Inflammatory macrophage (primary cell): Measurements from ENCODE around the gene NOTO.

Source experiments
- DNase-seq, 2 donors: peaks; one replicate each; pipeline ENCODE4 v3.0.0-alpha.2; 2020 to 2022

The NOTO gene

DNA sequence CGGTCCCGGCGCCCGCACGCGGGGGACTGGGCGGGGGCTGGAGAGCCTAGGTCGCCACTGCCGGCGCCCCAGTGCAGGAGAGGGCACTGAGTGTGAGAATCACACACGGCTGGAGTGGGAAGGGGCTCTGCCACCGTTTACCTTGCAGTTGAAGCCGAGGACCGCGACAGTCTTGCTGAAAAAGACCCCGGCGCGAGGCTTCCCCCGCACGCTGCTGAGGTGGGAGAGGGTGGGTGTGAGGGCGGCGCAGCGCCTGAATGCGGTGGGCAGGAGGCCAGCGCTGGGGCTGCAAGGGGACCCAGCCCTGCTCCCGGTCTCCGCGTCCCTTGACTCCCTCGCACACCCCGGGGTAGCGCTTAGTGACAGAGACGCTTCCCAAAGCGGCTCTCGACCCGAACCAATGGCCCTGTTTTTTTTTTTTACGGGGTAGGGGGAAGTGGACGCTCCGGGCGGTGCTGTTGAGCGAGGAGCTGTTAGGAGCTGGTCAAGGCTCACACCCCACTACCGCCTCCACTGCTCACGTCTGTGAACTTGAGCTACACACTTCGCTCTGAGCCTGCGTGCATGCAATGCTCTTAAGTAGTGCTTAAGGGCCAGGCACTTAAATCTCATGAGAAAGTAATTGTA, 794 bp downstream of the NOTO start:
- DNase-seq: peak in 1 of 2 donors; percentile 8

DNA sequence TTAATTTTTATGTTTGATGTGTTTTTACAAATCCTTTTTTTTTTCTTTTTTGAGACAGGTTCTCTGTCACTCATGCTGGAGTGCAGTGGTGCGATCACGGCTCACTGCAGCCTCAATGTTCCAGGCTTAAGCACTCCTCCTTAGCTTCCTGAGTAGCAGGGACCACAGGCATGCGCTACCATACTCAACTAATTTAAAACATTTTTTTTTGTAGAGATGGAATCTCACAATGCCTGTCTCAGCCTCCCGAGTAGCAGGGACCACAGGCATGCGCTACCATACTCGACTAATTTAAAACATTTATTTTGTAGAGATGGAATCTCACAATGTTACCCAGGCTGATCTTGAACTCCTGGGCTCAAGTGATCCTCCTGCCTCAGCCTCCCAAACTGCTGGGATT, 3.2 kb downstream of the NOTO start:
- no peak for DNase-seq

DNA sequence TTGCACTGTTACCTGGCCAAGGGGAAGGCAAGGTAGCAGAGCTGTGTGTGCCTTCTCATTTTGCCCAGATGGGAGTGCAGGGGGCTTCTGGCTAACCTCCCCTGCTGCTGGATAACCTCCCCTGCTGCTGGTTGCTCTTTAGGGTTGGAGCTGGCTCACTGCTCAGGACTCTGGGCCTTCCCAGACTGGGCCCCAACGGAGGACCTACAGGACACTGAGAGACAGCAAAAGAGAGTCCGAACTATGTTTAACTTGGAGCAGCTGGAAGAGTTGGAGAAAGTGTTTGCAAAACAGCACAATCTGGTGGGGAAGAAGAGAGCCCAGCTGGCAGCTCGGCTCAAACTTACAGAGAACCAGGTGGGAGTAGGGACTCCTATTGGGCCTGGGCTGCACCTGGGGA, 5.9 kb downstream of the NOTO start:
- DNase-seq: no peak

GRCh38 chr2:73210019-73210418, 7.6 kb downstream of the NOTO start:
- DNase-seq: no peak

GRCh38 chr2:73210696-73211095, 8.3 kb downstream of the NOTO start:
- no peak for DNase-seq

- no peak for DNase-seq
These were observed 9.7 kb downstream of the NOTO start for GRCh38 chr2:73212098-73212447.

- peak; percentile 63 to 71 for DNase-seq
These were observed 10.2 kb downstream of the NOTO start for GRCh38 chr2:73212448-73213176.

DNA sequence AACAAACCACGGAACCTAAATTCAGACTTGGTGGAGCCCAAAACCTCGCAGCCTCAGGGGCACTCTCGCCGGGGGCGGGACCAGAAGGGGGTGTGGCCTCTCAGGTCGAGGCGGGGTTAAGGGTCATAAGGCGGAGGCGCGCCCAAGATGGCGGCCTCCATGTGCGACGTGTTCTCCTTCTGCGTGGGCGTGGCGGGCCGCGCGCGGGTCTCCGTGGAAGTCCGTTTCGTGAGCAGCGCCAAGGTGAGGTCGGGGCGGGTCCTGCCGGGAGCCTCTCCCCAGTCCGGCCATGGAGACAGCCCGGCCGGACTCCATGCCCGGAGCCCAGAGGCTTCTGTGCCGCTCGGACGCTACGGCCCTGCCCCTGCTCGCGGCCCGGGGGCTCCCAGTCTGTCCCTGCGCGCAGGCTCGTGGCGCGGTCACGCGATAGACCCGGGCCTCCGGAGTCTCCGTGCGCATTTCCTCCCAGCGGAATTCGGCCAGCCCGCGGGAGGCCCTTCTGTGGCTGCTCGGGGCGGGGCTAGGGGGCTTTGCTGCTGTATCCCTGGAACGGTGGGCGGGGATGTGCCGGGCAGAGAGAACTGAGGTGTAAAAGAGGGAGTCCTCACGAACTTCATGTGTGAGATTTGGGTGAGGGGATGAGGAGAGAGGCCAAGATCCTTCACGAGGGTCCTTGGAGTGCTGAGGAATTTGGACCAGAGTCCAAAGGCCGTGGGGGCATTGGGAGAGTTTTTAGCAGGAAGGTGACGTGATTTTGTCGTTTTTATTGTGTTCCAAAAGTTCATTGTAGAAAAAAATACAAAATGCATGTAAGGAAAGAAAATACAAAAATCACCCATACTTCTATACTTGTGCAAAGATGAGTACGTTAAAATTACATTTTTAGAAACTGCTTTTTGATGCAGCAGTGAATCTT, 12.0 kb downstream of the NOTO start, which contains the start of gene SMYD5:
TSS of gene SMYD5 (plus strand) at position 126 of the 916 bp plus-strand sequence. CDS start at position 148, 22 bp downstream.
- DNase-seq: peak; percentile 89 to 91

GRCh38 chr2:73215254-73215653, 12.9 kb downstream of the NOTO start:
- DNase-seq: no peak

DNA sequence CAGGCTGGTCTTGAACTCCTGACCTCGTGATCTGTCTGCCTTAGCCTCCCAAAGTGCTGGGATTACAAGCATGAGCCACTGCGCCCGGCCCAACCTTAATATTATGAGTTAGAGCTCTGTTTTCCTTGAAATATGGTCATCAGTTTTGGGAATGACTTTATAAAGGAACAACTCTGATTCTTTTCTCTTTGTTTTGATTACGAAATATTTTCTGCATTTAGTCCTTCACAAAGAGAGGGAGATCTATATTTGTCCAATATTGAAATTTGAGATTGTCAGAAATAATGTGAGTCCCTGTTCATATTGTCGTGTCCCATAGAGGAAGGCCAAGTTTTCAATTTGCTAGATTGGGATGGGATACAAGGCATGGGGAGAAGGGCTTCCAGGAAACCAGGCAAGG, 14.8 kb downstream of the NOTO start:
- no peak for DNase-seq

DNA sequence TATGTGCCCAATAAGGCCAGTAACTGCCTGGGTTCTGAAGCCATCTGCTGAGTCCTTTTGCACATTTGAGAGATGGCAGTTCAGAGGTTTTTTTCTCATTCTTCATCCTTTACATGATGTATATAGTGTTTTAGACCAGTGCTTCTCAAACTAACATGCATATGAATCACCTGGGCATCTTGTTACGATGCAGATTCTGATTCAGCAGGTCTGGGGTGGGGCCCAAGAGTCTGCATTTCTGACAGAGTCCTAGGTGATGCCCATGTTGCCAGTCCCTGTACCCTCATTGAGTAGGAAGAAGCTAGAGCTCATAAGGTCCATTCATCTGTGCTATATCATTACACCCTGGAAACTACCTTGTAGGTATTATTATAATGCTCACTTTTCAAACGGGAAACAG, 15.5 kb downstream of the NOTO start:
- no peak for DNase-seq

- DNase-seq: no peak
These were observed 15.9 kb downstream of the NOTO start for GRCh38 chr2:73218298-73218697.

DNA sequence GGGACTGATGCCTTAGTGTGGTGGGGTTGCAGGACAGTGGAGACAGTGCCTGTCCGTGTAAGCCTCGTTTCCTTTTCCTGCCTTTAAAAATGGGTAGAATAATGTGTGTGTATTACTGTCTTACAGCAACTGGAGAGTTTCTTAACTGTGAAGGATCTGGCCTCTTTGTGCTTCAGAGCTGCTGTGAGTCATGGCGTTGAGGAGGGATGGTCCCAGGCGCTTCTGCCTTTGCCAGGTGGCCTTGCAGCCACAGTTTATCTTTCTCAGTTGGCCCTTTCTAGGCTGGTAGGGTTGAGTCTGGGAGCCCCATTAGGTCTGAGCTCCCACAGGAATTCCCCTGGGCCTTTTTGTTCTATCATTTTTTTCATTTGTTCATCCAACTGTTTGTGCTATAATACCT, 21.4 kb downstream of the NOTO start:
- DNase-seq: no peak

- DNase-seq: peak; percentile 24 to 37
These were observed 23.4 kb downstream of the NOTO start for GRCh38 chr2:73225513-73226360.

GRCh38 chr2:73227086-73227485, 24.7 kb downstream of the NOTO start:
- no peak for DNase-seq

- no peak for DNase-seq
These were observed 26.3 kb downstream of the NOTO start for GRCh38 chr2:73228631-73229030.

DNA sequence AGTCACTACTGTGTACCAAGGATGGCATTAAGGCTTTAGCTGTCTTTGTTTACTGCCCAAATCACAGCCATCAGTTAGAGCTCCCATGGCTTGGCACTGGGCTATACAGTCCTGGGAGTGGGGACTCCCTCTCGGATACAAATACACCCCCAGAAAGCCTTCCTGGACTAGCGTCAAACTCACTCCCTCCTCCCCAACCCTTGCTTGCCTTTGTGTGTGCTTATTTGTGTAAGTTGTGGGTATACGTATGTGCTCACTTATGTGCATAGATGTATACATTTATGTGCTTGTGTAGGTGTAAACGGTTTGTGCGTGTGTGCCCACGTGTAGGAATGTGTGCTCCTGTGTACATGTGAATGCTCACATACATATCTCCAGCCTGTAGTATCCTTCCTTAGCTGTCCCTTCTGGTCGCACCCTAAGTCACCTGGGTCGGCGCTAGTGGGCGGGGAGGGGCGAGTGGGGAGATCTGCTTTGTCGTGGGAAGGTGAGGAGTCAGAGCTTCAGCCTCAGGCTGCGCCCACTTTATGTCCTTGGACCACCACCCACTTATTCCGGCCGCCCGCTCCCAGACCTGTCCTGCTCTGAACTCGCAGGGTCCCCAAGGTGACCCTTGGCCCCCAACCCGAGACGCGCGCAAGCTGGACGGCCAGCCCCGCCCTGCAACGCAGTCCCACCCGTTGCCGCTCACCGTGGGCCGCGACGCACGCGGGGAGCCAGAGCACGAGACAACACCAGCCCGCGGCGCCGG, 30.2 kb downstream of the NOTO start:
- peak in 1 of 2 donors; percentile 28 for DNase-seq

DNA sequence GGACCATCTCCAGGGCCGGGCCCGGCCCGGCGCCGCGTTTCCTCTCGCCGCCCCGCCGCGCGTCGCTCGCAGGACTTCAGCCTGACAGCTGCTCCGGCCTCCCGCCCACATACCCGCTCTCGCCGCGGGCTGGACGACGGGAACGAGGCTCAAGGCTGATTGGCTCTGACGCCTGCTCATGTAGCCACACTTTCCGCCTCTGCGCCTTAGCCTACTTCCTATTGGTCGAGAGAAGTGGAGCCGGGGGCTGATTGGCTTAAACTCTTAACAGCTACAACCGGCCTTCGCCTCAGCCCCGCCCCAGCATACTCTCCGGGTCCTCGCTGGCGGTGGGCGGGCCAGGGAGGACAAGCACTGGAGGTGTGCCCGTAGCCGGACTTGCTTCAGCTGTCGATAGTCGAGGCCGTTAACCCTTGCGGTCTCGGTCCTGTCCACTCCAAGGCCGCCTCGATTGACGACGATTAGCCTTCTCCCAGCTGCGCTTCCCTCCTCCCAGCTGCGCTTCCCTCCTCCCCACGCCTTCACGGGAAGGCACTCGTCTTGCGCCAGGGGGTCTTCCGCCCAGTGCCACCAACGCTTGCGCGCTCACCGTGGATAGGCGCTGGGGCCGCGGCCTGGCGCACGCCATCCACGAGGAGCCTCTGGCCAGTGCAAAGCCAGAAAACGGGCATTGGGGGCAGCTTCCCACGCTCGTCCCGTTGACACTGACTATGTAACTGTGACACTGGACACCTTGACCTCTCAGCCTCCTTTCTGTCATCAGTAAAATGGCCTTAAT, 31.0 kb downstream of the NOTO start, which contains the start of gene PRADC1:
TSS of gene PRADC1 (minus strand) at position 86 of the 778 bp plus-strand sequence. CDS start at position 7, 79 bp downstream.
- DNase-seq: peak; percentile 100

- peak; percentile 88 to 92 for DNase-seq
These were observed 31.8 kb downstream of the NOTO start, which contains the start of gene CCT7 for GRCh38 chr2:73233932-73234832. Gene CCT7, plus strand, starts transcription at chr2:73234308. Its CDS starts 71 bp downstream, at chr2:73234379.
